H1 (cell line): ENCODE data around the gene FAM83G. TPM values are rescaled to one million over a fixed set of nuclear protein-coding genes. Genes with fewer than 3 reads are reported as not detected.

Experiments used
- ATF3 ChIP-seq: IDR thresholded peaks from 2 replicates; pipeline ENCODE4 v1.6.1; 2011; ENCODE audit warnings: low read depth, mild to moderate bottlenecking, low read length; ENCODE audit not compliant: insufficient read depth
- CHD7 ChIP-seq: fragments of 300-600 bp; sonication (generic); IDR thresholded peaks from 2 replicates; pipeline ENCODE4 v1.7.1; 2012; ENCODE audit warnings: low read length, moderate library complexity, mild to moderate bottlenecking, inconsistent platforms; ENCODE audit not compliant: insufficient replicate concordance
- JUN ChIP-seq: IDR thresholded peaks from 2 replicates; pipeline ENCODE4 v1.6.1; 2011; ENCODE audit warnings: low read depth, mild to moderate bottlenecking, improper control_type of control experiment, low read length
- KDM5A ChIP-seq: fragments of 200-600 bp; IDR thresholded peaks from 2 replicates; pipeline ENCODE4 v1.7.1; 2012; ENCODE audit warnings: mild to moderate bottlenecking, low read length, inconsistent platforms, mixed read lengths
- MAX ChIP-seq: IDR thresholded peaks from 2 replicates; pipeline ENCODE4 v1.6.1; 2012; ENCODE audit warnings: inconsistent platforms
- POLR2AphosphoS5 ChIP-seq: IDR thresholded peaks from 2 replicates; pipeline ENCODE4 v1.6.1; 2011; ENCODE audit warnings: low read depth, low read length
- RBBP5 ChIP-seq: IDR thresholded peaks from 2 replicates; pipeline ENCODE4 v1.7.1; 2012; ENCODE audit warnings: low read depth, mild to moderate bottlenecking, inconsistent platforms, low read length, moderate library complexity, borderline replicate concordance
- RNF2 ChIP-seq: fragments of 200-900, 300-1000 bp; sonication (generic); IDR thresholded peaks from 2 replicates; pipeline ENCODE4 v1.7.1; 2016; ENCODE audit warnings: borderline replicate concordance, low read depth, mild to moderate bottlenecking, antibody characterized with exemption, low read length; ENCODE audit not compliant: poor library complexity, severe bottlenecking; ENCODE audit errors: missing control alignments
- SIRT6 ChIP-seq: IDR thresholded peaks from one replicate; pipeline ENCODE4 v1.7.1; 2012; ENCODE audit warnings: low read length, inconsistent platforms
- polyA plus RNA-seq, 7 experiments: library from polyadenylated mRNA; depleted of rRNA in 3 of 7; stranded (reverse) in 5 of 7; unstranded in 2 of 7; fragments of >200 nt in 5 of 7; fragments of 200-250 nt in 2 of 7; gene quantifications; 1 replicate in 5 of 7; 2 replicates in 1 of 7; 4 replicates in 1 of 7; pipeline versions ENCODE4 v1.2.1 to v1.2.3, GENCODE V29; 2011 to 2013; ENCODE audit warnings: missing spikeins in 2 of 7, mixed read lengths in 2 of 7
- total RNA-seq: library from RNA; stranded (reverse); fragmentation: NEBNext Ultra II Directional; extraction: Animal tissue kit (Norgen Biotek cat#: 25700); gene quantifications from 2 replicates; pipeline ENCODE4 v1.2.1, GENCODE V29; 2021

The FAM83G gene
- total and polyA plus RNA-seq, 2 of the 8 experiments (the other 6 are each of a cell fraction or from before 2014, with no cell fraction given): 15.4 to 29.0 TPM

- TF ChIP-seq CHD7 (no peak), JUN (no peak), ATF3 (no peak), KDM5A (no peak), SIRT6 (no peak), RBBP5 (no peak), MAX (no peak), RNF2 (no peak), POLR2AphosphoS5 (no peak)
- TF ChIP-seq, all 59 proteins: peak for 0
Observed at GRCh38 chr17:18921912-18922451, 82.6 kb downstream of the FAM83G start (continued).
